EH (cell line): ENCODE measurements around the gene ARHGEF9.
A peak's percentile ranks its signal among the peaks of the same experiment; 100 is the strongest.
"Not testable (repeated sequence)": the region's sequence is repeated elsewhere in the genome, so short reads cannot be mapped to it uniquely, and the experiment has no call there.

ENCODE experiments used
- DNase-seq: peaks from one replicate; pipeline ENCODE4 v3.0.0-alpha.2; 2015; ENCODE audit warnings: low read depth

Gene ARHGEF9

GRCh38 chrX:63784902-63785707 lies at the start of gene ARHGEF9:
Gene ARHGEF9, minus strand, starts transcription at chrX:63785214. Its CDS starts 69 bp downstream, at chrX:63785145.
- DNase-seq = peak; percentile 12

- DNase-seq = not testable (repeated sequence)
Observed at GRCh38 chrX:63825446-63825845, 40.4 kb upstream of the ARHGEF9 start.

GRCh38 chrX:63818156-63818555 lies 33.1 kb upstream of the ARHGEF9 start:
- DNase-seq = no peak

GRCh38 chrX:63817696-63818095 lies 32.7 kb upstream of the ARHGEF9 start:
- no peak for DNase-seq

GRCh38 chrX:63812823-63813222 lies 27.8 kb upstream of the ARHGEF9 start:
- peak; percentile 1 for DNase-seq

- no peak for DNase-seq
Observed at GRCh38 chrX:63810746-63811145, 25.7 kb upstream of the ARHGEF9 start.

GRCh38 chrX:63809173-63809572 lies 24.2 kb upstream of the ARHGEF9 start:
- no peak for DNase-seq

GRCh38 chrX:63795406-63795805 lies 10.4 kb upstream of the ARHGEF9 start:
- not testable (repeated sequence) for DNase-seq

- no peak for DNase-seq
Observed at GRCh38 chrX:63785708-63786040, 660 bp upstream of the ARHGEF9 start.

- no peak for DNase-seq
Observed at GRCh38 chrX:63784346-63784901, 590 bp downstream of the ARHGEF9 start.

- DNase-seq = no peak
Observed at GRCh38 chrX:63782515-63782914, 2.5 kb downstream of the ARHGEF9 start.

GRCh38 chrX:63768760-63769159 lies 16.3 kb downstream of the ARHGEF9 start:
- DNase-seq = no peak

- DNase-seq = no peak
Observed at GRCh38 chrX:63765712-63766111, 19.3 kb downstream of the ARHGEF9 start.

- peak; percentile 57 for DNase-seq
Observed at GRCh38 chrX:63764946-63765345, 20.1 kb downstream of the ARHGEF9 start.

- DNase-seq = no peak
Observed at GRCh38 chrX:63761639-63762038, 23.4 kb downstream of the ARHGEF9 start.

GRCh38 chrX:63758011-63758410 lies 27.0 kb downstream of the ARHGEF9 start:
- DNase-seq = no peak

- no peak for DNase-seq
Observed at GRCh38 chrX:63755892-63756291, 29.1 kb downstream of the ARHGEF9 start.

GRCh38 chrX:63754860-63755579 lies 30.0 kb downstream of the ARHGEF9 start:
- peak; percentile 95 for DNase-seq

GRCh38 chrX:63754136-63754859 lies 30.7 kb downstream of the ARHGEF9 start:
- DNase-seq = peak; percentile 54

- no peak for DNase-seq
Observed at GRCh38 chrX:63751481-63751880, 33.5 kb downstream of the ARHGEF9 start.

- no peak for DNase-seq
Observed at GRCh38 chrX:63750811-63751210, 34.2 kb downstream of the ARHGEF9 start.

GRCh38 chrX:63747331-63747730 lies 37.7 kb downstream of the ARHGEF9 start:
- peak; percentile 72 for DNase-seq
